ENCODE measurements around the gene SEMA6D. TPM values are rescaled to one million over a fixed set of nuclear protein-coding genes. Genes with fewer than 3 reads are reported as not detected.

The SEMA6D gene
- total and polyA plus RNA-seq, 10 of the 15 experiments (the other 5 are each of a cell fraction or from before 2014, with no cell fraction given): 0.01 to 0.52 (median 0.09) TPM; not detected in 6

DNA sequence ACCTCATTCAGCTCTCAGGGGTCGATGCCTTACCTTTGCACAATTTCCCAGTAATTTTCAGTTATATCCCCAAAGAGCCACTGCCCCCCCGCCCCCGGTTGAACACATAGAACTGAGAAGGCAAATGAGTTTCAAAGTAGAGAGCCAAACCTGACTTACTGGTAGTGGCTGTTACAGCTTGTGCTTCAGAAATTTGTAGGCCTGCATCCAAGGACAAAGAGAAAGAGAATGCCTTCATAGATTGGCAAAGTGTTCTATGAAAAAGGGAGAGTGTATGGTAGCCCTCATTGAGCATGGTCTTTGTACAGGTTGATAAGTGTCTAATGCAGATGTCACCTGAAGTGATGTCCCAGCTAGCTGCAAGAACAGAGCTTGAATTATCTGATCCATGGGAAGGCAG lies 13.9 kb downstream of the SEMA6D start (continued):
- TF ChIP-seq RAD21 (IDR thresholded peaks at IDR 0.05; ENCODE audit: insufficient read depth, low read depth, low read length): no peak
- TF ChIP-seq YY1 (IDR thresholded peaks at IDR 0.05; ENCODE audit: low read depth, low read length): no peak
- no peak for TF ChIP-seq RUNX3 (IDR thresholded peaks at IDR 0.05; ENCODE audit: low read length)
- TF ChIP-seq SIX5 (IDR thresholded peaks at IDR 0.05; ENCODE audit: low read depth, low read length, severe bottlenecking): no peak
- TF ChIP-seq FOXK2 (IDR thresholded peaks at IDR 0.05): no peak
- no peak for TF ChIP-seq KAT2A (conservative IDR thresholded peaks at IDR 0.05; ENCODE audit: control insufficient read depth, low read depth, low read length)
- no peak for TF ChIP-seq MTA2 (IDR thresholded peaks at IDR 0.05; ENCODE audit: low read depth)
- TF ChIP-seq SUPT20H (IDR thresholded peaks at IDR 0.05; ENCODE audit: borderline replicate concordance, control insufficient read depth, low read depth, low read length): no peak

- no peaks in the 10 kb centered on the region for H4K20me1 ChIP-seq (ENCODE audit: control insufficient read depth, insufficient read depth)
- no peak overlapping the region for H3K4me3 ChIP-seq
- no peak overlapping the region for H2AFZ ChIP-seq (ENCODE audit: control insufficient read depth, low read depth, low read length)
- 0% methylated on average over 1 of the region's 1 CpG for whole genome bisulfite sequencing (ENCODE audit: insufficient coverage, insufficient replicate concordance, low lambda C conversion rate, missing lambda C conversion rate)
- H3K4me2 ChIP-seq (ENCODE audit: control insufficient read depth, insufficient read depth): no peak overlapping the region
- H3K9me3 ChIP-seq (replicated peaks; ENCODE audit: control insufficient read depth, insufficient read depth, low read length): no peaks in the 10 kb centered on the region
- POLR2A ChIA-PET: no interaction called here
- in situ Hi-C loops (cut with MboI): no loop called here
- H3K36me3 ChIP-seq (ENCODE audit: control insufficient read depth in 2 of 2, insufficient read depth in 2 of 2, low read length in 1 of 2): no peaks in the 10 kb centered on the region
- BruUV-seq (replicated peaks): no TSS peak
- ATAC-seq (no peak), DNase-seq (ENCODE audit: low read depth, low spot score) (no peak), FAIRE-seq (no peak)
- RAD21 ChIA-PET (ENCODE audit: unreplicated experiment): no interaction called here
- CTCF ChIA-PET: no interaction called here
- H3K27ac ChIP-seq (ENCODE audit: control insufficient read depth, insufficient read depth): no peak overlapping the region
- H3K9ac ChIP-seq (ENCODE audit: control insufficient read depth, insufficient read depth, low read length): no peak overlapping the region
- H3K4me1 ChIP-seq (ENCODE audit: control insufficient read depth, insufficient read depth, low read length): no peaks in the 10 kb centered on the region
- SMC1A ChIA-PET (ENCODE audit: uncharacterized antibody, unreplicated experiment): no interaction called here
- no peak for TF ChIP-seq ZNF687 (IDR thresholded peaks at IDR 0.05)
- TF ChIP-seq CREM (IDR thresholded peaks at IDR 0.05; ENCODE audit: low read depth): no peak
- TF ChIP-seq, protein P1, sequence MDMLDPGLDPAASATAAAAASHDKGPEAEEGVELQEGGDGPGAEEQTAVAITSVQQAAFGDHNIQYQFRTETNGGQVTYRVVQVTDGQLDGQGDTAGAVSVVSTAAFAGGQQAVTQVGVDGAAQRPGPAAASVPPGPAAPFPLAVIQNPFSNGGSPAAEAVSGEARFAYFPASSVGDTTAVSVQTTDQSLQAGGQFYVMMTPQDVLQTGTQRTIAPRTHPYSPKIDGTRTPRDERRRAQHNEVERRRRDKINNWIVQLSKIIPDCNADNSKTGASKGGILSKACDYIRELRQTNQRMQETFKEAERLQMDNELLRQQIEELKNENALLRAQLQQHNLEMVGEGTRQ (IDR thresholded peaks at IDR 0.05; ENCODE audit: borderline replicate concordance, low read depth, low read length): no peak
- no peak for TF ChIP-seq ZBED1 (IDR thresholded peaks at IDR 0.05; ENCODE audit: borderline replicate concordance)
- no peak for TF ChIP-seq GATAD2B (conservative IDR thresholded peaks at IDR 0.05; ENCODE audit: low read depth)
- no peak for TF ChIP-seq PML (IDR thresholded peaks at IDR 0.05; ENCODE audit: low read length)
- no peak for TF ChIP-seq RUNX3 (IDR thresholded peaks at IDR 0.05; ENCODE audit: low read length)
- TF ChIP-seq PBX3 (IDR thresholded peaks at IDR 0.05; ENCODE audit: insufficient replicate concordance, low read depth, low read length): no peak
- H3K27me3 ChIP-seq (replicated peaks in 1 of 2; ENCODE audit: control insufficient read depth in 2 of 2, insufficient read depth in 2 of 2, low read length in 1 of 2): no peaks in the 10 kb centered on the region
- H3K79me2 ChIP-seq (ENCODE audit: control insufficient read depth, insufficient read depth, low read length): no peaks in the 10 kb centered on the region
- intact Hi-C loops (cut with micrococcal nuclease; ENCODE audit: unreplicated experiment): no loop called here
Observed at GRCh38 chr15:47732248-47732647, 14.9 kb downstream of the SEMA6D start.
